KOPT-K1 (cell line): ENCODE results near the gene TIMM22.
"Not testable (repeated sequence)": the region's sequence is repeated elsewhere in the genome, so short reads cannot be mapped to it uniquely, and the experiment has no call there.

Experiments
- H3K27ac ChIP-seq: fragments of 200-600 bp; sonication (generic); 2 replicates; pipeline ENCODE4 v1.5.1; 2016; ENCODE audit warnings: antibody characterized with exemption, mild to moderate bottlenecking, low read depth, low read length; ENCODE audit not compliant: poor library complexity, severe bottlenecking
- H3K36me3 ChIP-seq: fragments of 200-600 bp; sonication (generic); 2 replicates; pipeline ENCODE4 v1.5.1; 2017; ENCODE audit warnings: antibody characterized with exemption, mild to moderate bottlenecking, low read length, moderate library complexity; ENCODE audit not compliant: insufficient read depth
- H3K9me3 ChIP-seq: fragments of 200-600 bp; sonication (generic); 2 replicates; pipeline ENCODE4 v1.5.1; 2017; ENCODE audit warnings: antibody characterized with exemption, low read length, mild to moderate bottlenecking; ENCODE audit not compliant: insufficient read depth, poor library complexity, severe bottlenecking

The TIMM22 gene

DNA sequence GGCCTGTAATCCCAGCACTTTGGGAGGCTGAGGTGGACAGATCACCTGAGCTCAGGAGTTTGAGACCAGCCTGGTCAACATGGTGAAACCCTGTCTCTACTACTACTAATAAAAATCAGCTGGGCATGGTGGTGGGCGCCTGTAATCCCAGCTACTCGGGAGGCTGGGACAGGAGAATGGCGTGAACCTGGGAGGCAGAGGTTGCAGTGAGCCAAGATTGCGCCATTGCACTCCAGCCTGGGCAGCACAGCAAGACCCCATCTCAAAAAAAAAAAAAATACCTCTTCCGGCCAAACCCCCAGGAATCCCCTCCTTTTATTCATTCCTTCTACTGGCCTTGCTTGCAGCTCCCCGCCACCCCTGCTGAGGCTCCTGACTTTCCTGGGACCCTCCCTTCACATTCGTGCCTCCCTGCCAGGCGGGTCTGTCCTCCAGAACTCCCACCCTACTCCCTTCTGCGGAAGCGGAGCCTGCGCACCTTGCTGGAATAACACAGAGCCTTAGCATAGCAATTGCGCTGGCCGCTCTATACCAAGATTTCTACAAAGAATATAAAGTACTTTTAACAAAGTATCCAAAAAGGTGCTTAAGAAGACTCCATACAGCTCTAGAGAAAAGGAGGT, 47.6 kb downstream of the TIMM22 start:
- not testable (repeated sequence) for H3K9me3 ChIP-seq, H3K27ac ChIP-seq, H3K36me3 ChIP-seq

DNA sequence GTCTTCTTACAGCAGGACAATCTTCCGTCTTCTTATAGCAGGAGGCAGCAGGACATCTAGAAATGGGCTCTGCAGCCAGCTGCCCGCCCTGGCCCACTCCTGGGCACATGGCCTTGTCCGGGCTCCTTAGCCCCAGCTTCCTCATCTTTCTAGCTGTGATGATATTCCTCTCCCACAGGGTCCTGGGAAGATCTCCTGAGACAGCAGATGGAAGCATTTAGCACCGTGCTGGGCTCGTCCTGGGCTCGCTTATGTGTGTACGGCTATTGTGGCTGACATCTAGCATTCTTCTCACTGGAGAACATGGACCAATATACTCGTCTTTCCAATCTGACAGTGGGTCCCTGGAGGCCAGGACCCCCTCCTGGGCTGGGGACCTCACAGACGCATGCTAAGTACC, 48.5 kb downstream of the TIMM22 start:
- Histone ChIP-seq H3K9me3 (no peaks in the 10 kb centered on the region), H3K36me3 (peaks cover 15% of the 10 kb centered on the region; the same call in 1 of the 2 replicates), H3K27ac (no peak overlapping the region)

DNA sequence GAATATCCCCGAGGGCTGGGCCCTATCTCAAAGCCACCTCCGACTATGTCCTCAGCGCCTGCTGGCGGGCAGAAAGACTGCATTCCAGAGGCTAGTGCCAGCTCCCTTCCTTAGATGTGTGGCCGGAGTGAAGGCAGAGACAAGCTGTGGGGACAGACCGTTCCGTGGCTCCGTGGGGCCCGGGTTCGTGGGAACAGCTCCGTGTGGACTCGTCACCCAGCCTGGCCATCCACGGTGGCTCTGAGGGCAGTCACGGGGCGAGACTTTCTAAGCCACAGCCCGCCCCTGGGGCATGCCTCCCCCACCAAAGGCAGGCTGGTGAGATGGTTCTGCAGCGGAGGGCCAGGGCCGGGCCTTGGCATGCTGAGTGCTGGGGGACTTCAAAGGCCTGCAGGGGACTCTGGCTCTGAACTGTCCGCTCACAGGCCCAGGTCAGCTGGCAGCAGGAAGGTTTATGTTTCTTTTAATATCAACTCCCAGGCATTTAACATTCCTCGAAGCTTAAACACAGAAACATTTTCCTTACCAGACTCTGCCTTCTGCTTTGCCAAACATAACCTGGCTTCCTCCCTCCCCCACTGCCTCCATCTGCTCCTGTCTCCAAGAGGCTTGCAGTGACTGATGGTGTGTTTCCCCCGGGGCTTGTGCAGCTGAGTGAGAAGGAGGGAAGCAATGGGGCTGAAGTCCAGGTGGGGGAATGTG, 50.4 kb downstream of the TIMM22 start:
- H3K9me3 ChIP-seq, result no peaks in the 10 kb centered on the region
- peaks cover 13% of the 10 kb centered on the region; the same call in 1 of the 2 replicates for H3K36me3 ChIP-seq
- no peak overlapping the region for H3K27ac ChIP-seq

DNA sequence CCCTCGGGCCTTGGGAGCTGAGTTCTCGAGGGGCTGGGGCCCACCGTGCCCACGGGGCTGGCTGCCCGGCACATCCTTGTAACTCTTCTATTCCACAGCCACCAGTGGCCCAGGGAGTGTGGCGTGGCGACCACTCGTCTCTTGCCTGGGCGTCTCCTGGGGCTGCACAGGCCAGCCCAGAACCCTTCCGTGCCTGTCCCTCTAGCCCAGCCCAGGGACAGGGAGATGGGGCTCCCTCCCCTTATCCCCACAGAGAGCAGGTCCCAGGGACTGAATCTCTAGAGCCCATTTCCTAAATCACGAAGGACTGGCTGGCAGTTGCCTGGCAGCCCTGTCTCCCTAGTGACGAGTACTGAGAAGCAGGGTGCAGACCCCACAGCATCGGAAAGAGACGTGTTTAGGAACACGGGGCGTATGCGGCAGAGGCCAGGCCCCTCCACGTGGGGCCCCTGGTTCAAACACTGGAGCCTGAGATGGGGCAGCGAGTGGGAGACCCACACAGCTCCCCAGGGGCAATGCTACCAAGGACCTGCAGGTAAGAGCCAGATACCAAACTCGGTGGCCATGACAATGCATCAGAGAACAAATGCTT, 51.0 kb downstream of the TIMM22 start:
- Histone ChIP-seq H3K36me3 (peaks cover 7% of the 10 kb centered on the region; the same call in 1 of the 2 replicates), H3K27ac (no peak overlapping the region), H3K9me3 (no peaks in the 10 kb centered on the region)

DNA sequence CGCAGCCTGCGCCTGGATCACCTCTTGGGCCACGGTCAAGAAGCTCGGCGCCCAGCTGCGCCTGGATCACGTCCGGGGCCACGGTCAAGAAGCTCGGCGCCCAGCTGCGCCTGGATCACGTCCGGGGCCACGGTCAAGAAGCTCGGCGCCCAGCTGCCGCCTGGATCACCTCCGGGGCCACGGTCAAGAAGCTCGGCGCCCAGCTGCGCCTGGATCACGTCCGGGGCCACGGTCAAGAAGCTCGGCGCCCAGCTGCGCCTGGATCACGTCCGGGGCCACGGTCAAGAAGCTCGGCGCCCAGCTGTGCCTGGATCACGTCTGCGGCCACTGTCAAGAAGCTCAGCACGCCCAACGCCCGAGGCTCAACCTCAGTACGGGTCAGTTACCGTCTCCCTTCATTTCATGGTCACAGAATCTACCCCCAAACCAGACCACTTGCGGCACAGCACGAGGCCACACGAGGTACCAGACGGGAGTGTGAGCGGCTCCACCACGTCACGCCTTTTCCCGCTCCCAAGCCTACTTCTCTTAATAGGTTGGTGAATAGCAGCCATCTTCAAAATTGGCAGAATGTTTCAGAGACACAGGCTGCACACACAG, 51.7 kb downstream of the TIMM22 start:
- H3K36me3 ChIP-seq, H3K27ac ChIP-seq, H3K9me3 ChIP-seq: not testable (repeated sequence)

DNA sequence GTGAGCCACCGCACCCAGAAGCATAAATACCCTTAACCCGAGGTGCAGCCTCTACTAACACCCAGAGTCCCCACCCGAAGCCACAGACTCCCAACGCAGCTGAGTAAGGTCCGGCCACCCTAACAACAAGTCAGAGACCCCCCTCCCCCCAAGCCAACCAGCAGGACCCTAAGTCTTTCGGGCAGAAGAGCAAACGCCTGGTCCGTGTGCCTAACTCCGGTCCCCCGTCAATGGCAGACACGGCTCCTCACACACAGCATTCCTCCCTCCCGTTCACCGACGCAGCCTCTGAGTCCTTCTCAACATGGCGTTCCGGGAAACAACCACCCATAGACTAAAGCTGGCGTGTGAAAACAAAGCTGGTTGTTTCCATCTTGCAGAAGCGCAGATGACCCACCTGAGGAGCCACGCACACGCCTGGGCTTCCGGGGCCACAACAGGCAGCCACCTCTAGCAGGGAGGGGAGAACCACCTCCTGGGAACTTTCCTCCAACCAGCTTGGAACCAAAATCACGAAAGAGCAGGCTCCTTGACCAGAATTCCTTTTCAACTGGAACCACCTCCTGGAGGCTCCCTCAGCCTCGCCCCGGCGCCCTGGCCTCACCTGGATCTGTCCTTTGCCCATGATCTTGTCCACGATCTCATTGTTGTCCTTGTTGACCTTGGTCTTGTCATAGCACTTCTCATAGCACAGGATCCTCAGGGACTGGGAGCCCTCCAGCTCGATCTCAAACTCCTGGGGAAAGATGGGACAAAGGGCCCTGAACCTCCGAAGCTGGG, 52.7 kb downstream of the TIMM22 start:
- H3K27ac ChIP-seq, result no peak overlapping the region
- peaks cover 16% of the 10 kb centered on the region; the same call in 1 of the 2 replicates for H3K36me3 ChIP-seq
- H3K9me3 ChIP-seq, result no peaks in the 10 kb centered on the region

DNA sequence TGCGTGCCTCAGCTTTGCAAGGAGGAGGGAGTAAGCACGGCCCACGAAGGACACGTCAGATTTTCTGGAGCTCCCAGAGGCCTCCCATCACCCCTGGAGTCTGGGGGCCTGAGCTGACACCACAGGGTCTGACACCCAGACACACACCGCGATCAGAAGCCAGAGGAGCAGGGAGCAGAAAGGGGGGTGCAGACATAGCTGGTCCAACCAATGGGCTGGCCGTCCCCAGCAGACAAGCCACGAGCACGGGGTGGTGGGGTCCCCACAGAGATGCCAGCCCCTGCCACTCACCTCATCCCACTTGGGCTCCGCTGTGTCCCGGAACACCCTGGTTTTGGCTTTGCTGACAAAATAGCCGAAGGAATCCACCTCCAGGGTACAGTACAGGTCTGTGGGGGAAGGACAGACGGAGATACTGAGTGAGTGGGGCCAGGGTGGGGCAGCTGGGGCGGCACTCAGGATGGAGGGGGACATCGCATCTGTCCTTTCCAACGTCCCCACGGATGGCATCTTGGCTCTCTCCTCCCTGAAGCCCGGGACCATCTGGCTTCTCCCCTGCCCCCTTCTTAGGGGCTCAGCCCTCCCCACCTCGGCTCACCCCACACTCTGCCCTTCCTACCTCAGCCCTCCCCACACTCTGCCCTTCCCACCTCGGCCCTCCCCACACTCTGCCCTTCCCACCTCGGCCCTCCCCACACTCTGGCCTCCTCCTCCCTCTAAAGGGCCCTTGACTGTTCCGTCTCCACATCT, 53.5 kb downstream of the TIMM22 start:
- Histone ChIP-seq H3K27ac (no peak overlapping the region), H3K36me3 (peaks cover 20% of the 10 kb centered on the region; the same call in 1 of the 2 replicates), H3K9me3 (no peaks in the 10 kb centered on the region)

DNA sequence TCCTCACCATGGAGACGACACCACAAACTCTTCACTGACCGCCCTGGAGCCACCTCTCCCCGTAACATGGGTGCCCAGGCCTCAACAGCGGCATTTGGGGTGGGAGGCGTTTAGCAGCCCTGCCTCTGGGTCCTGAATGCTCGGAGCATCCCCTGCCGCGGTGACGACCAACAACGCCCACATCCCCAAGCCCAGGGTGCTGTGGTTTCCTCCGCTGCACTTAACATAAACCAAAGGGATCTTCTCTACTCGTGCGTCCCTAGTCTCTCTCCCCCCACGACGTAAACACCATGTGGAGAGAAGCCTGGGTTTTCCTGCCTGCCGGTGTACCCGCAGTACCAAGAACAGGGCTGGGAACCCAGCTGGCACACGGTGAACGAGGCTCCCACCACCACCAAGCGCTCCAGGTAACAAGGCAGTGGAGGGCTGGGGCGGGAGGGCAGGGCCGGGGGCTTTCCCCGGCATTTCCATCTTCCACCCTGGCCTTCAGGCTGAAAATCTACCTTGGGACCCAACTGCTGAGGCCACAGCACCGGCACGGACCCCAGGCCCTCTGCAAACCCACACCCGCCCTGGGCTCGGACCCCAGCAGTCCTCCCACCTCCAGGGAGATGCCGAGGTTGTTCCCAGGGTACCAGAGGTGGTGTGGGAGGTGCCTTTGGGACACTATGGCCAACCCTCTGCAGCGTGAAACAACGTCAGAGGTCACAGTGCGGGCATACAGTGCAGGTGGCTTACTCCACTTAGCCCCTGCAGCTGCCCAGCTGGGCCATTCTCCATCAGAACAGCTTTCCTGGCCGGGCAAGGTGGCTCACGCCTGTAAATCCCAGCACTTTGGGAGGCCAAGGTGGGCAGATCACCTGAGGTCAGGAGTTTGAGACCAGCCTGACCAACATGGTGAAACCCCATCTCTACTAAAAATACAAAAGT, 54.3 kb downstream of the TIMM22 start:
- no peak overlapping the region for H3K27ac ChIP-seq
- peaks cover 29% of the 10 kb centered on the region for H3K36me3 ChIP-seq
- no peaks in the 10 kb centered on the region for H3K9me3 ChIP-seq
